GM12878 (cell line): ENCODE data around the gene EEPD1. TPM values are rescaled to one million over a fixed set of nuclear protein-coding genes. Genes with fewer than 3 reads are reported as not detected.

Experiments used
- ATAC-seq: fragments of 200-7000 bp; cut with Tn5 transposase; 3 replicates; pipeline ENCODE4 v1.9.1; 2020; ENCODE audit warnings: mild to moderate bottlenecking, moderate library complexity
- BruUV-seq: library from RNA; stranded (reverse); fragments of 400-500 nt; replicated peaks from 2 replicates; lab custom pipeline; 2021; lab: Mats Ljungman, UMichigan
- CTCF ChIA-PET: fragments of 300-600 bp; sonication (Branson Sonifier 250); formaldehyde crosslinking; extraction: SDS; loops from one replicate; lab custom pipeline; 2021; ENCODE audit warnings: inconsistent platforms; lab: Yijun Ruan, JAX
- POLR2A ChIA-PET: fragments of 350-600 bp; formaldehyde crosslinking; extraction: SDS; loops from one replicate; lab custom pipeline; 2021; ENCODE audit warnings: inconsistent platforms; lab: Charles Lee
- RAD21 ChIA-PET: fragments of 300-600 bp; sonication (Branson Sonifier 250); formaldehyde crosslinking; loops from one replicate; lab custom pipeline; 2023; ENCODE audit warnings: antibody characterized with exemption; ENCODE audit not compliant: unreplicated experiment; lab: Charles Lee
- SMC1A ChIA-PET: fragments of 300-600 bp; sonication (Branson Sonifier 250); formaldehyde crosslinking; loops from one replicate; lab custom pipeline; 2023; ENCODE audit not compliant: unreplicated experiment, uncharacterized antibody; lab: Charles Lee
- DNase-seq: peaks from one replicate; pipeline ENCODE4 v3.0.0-alpha.2; 2011; ENCODE audit warnings: low read depth, low spot score
- FAIRE-seq: peaks from 3 replicates; lab custom pipeline; 2011; peaks lifted over from hg19 to GRCh38; lab: Jason Lieb, UNC
- H2AFZ ChIP-seq: 2 replicates; pipeline ENCODE4 v1.6.0; 2011; ENCODE audit warnings: low read depth, low read length, control low read depth; ENCODE audit not compliant: control insufficient read depth
- H3K27ac ChIP-seq: 2 replicates; pipeline ENCODE4 v1.5.1; 2011; ENCODE audit warnings: control low read depth; ENCODE audit not compliant: control insufficient read depth, insufficient read depth
- H3K27me3 ChIP-seq, 2 experiments: replicated peaks in 1 of 2; 2 replicates each; pipeline versions ENCODE4 v1.6.0 to v1.6.1; 2011; ENCODE audit warnings: low read length in 1 of 2; ENCODE audit not compliant: control insufficient read depth in 2 of 2, insufficient read depth in 2 of 2
- H3K36me3 ChIP-seq, 2 experiments: 2 replicates each; pipeline ENCODE4 v1.5.1; 2011; ENCODE audit warnings: low read length in 1 of 2; ENCODE audit not compliant: control insufficient read depth in 2 of 2, insufficient read depth in 2 of 2
- H3K4me1 ChIP-seq: 2 replicates; pipeline ENCODE4 v1.6.1; 2011; ENCODE audit warnings: mild to moderate bottlenecking, low read length, moderate library complexity, mixed read lengths; ENCODE audit not compliant: control insufficient read depth, insufficient read depth
- H3K4me2 ChIP-seq: 2 replicates; pipeline ENCODE4 v1.6.0; 2011; ENCODE audit warnings: control low read depth; ENCODE audit not compliant: control insufficient read depth, insufficient read depth
- H3K4me3 ChIP-seq: fragments of 200-600 bp; sonication (generic); 2 replicates; pipeline ENCODE4 v1.5.1; 2016
- H3K79me2 ChIP-seq: 2 replicates; pipeline ENCODE4 v1.6.0; 2011; ENCODE audit warnings: low read length; ENCODE audit not compliant: control insufficient read depth, insufficient read depth
- H3K9ac ChIP-seq: 2 replicates; pipeline ENCODE4 v1.8.0; 2011; ENCODE audit warnings: low read length, control low read depth, mixed read lengths; ENCODE audit not compliant: control insufficient read depth, insufficient read depth
- H3K9me3 ChIP-seq: replicated peaks from 3 replicates; pipeline ENCODE4 v1.5.1; 2011; ENCODE audit warnings: mild to moderate bottlenecking, low read length; ENCODE audit not compliant: control insufficient read depth, insufficient read depth
- H4K20me1 ChIP-seq: 2 replicates; pipeline ENCODE4 v1.6.0; 2011; ENCODE audit not compliant: control insufficient read depth, insufficient read depth
- ASH2L ChIP-seq: fragments of 300-600, 200-600 bp; sonication (generic); IDR thresholded peaks from 2 replicates; pipeline ENCODE4 v1.6.1; 2017; ENCODE audit warnings: low read depth, mild to moderate bottlenecking, borderline replicate concordance
- BCL11A ChIP-seq: IDR thresholded peaks from 2 replicates; pipeline ENCODE4 v1.6.1; 2011; ENCODE audit warnings: low read depth, low read length
- CHD4 ChIP-seq: fragments of 200-600 bp; sonication (generic); IDR thresholded peaks from 2 replicates; pipeline ENCODE4 v1.6.1; 2016; ENCODE audit warnings: mild to moderate bottlenecking
- ESRRA ChIP-seq: IDR thresholded peaks from 2 replicates; pipeline ENCODE4 v1.6.1; 2012; ENCODE audit warnings: mild to moderate bottlenecking, low read length, improper control_type of control experiment
- IKZF2 ChIP-seq, 2 experiments: fragments of 450-650 bp; IDR thresholded peaks; 2 replicates each; pipeline ENCODE4 v1.6.1; 2017; ENCODE audit warnings: mild to moderate bottlenecking in 2 of 2, moderate library complexity in 2 of 2
- LARP7 ChIP-seq: fragments of 450-650 bp; IDR thresholded peaks from 2 replicates; pipeline ENCODE4 v1.6.1; 2017; ENCODE audit warnings: mild to moderate bottlenecking
- MYC ChIP-seq: IDR thresholded peaks from 2 replicates; pipeline ENCODE4 v1.6.1; 2011; ENCODE audit warnings: mild to moderate bottlenecking, low read length, moderate library complexity, inconsistent platforms; ENCODE audit not compliant: insufficient read depth, insufficient replicate concordance, insufficient read length, severe bottlenecking
- NFYA ChIP-seq: IDR thresholded peaks from 2 replicates; pipeline ENCODE4 v1.6.1; 2011; ENCODE audit warnings: low read depth, mild to moderate bottlenecking, low read length, improper control_type of control experiment, borderline replicate concordance
- PBX3 ChIP-seq: IDR thresholded peaks from 2 replicates; pipeline ENCODE4 v1.6.1; 2011; ENCODE audit warnings: mild to moderate bottlenecking, low read depth, low read length, moderate library complexity; ENCODE audit not compliant: insufficient replicate concordance
- RELA ChIP-seq: fragments of 450-650 bp; IDR thresholded peaks from 2 replicates; pipeline ENCODE4 v1.8.0; 2014; ENCODE audit warnings: borderline replicate concordance; ENCODE audit not compliant: partially characterized antibody
- RFX5 ChIP-seq: IDR thresholded peaks from 2 replicates; pipeline ENCODE4 v1.6.1; 2011; ENCODE audit warnings: low read depth, low read length, improper control_type of control experiment
- SRF ChIP-seq, 2 experiments: IDR thresholded peaks; 2 replicates each; pipeline ENCODE4 v1.6.1; 2011; ENCODE audit warnings: low read depth in 2 of 2, low read length in 2 of 2, mild to moderate bottlenecking in 1 of 2, moderate library complexity in 1 of 2
- WGBS: methylation state at CpG from one replicate; pipeline ENCODE4 v1.1.6; 2016; ENCODE audit warnings: low lambda C conversion rate; ENCODE audit not compliant: insufficient replicate concordance, insufficient coverage; ENCODE audit errors: missing lambda C conversion rate; 5-methylcytosine and 5-hydroxymethylcytosine counted together
- in situ Hi-C: fragments of 300-500 bp; cut with MboI; formaldehyde crosslinking; loops from 9 replicates; pipeline ENCODE4 v1.14.3; 2018; ENCODE audit warnings: mixed read lengths
- intact Hi-C: fragments of 100-400 bp; cut with micrococcal nuclease; formaldehyde crosslinking; loops from one replicate; pipeline ENCODE4 v1.14.2; 2022; ENCODE audit not compliant: unreplicated experiment
- polyA plus RNA-seq, 11 experiments: library from polyadenylated mRNA; depleted of rRNA in 4 of 11; unstranded in 6 of 11; stranded (reverse) in 5 of 11; fragments of >200 nt; fragmentation: Nextera tagmentation in 4 of 11; fragmentation: Illumina TruSeq in 1 of 11; extraction: Ambion mirVana in 4 of 11; extraction: Trizol in 1 of 11; gene quantifications; 1 replicate in 1 of 11; 2 replicates in 10 of 11; pipeline versions ENCODE4 v1.2.1 to v1.2.3, GENCODE V29; 2011 to 2016; ENCODE audit warnings: inconsistent platforms in 2 of 11, missing spikeins in 2 of 11, low read depth in 1 of 11
- total RNA-seq, 4 experiments: library from RNA; depleted of rRNA in 3 of 4; stranded (reverse); fragments of >200 nt in 3 of 4; fragmentation: Illumina TruSeq in 1 of 4; extraction: Trizol in 1 of 4; gene quantifications; 2 replicates each; pipeline versions ENCODE4 v1.2.1 to v1.2.3, GENCODE V29; 2013 to 2021
- TF ChIP-seq, protein P1 (sequence below): IDR thresholded peaks from 2 replicates; pipeline ENCODE4 v1.6.1; 2012; ENCODE audit warnings: mild to moderate bottlenecking, low read depth, low read length
- TF ChIP-seq, protein P2 (sequence below): fragments of 450-650 bp; IDR thresholded peaks from 2 replicates; pipeline ENCODE4 v1.6.1; 2017; ENCODE audit warnings: mild to moderate bottlenecking, moderate library complexity
- TF ChIP-seq, protein P3 (sequence below): IDR thresholded peaks from 2 replicates; pipeline ENCODE4 v1.6.1; 2011; ENCODE audit warnings: low read depth, low read length, improper control_type of control experiment, borderline replicate concordance

Gene EEPD1
- total and polyA plus RNA-seq, 10 of the 15 experiments (the other 5 are each of a cell fraction or from before 2014, with no cell fraction given): 0.24 to 2.8 (median 0.86) TPM; not detected in 1

DNA sequence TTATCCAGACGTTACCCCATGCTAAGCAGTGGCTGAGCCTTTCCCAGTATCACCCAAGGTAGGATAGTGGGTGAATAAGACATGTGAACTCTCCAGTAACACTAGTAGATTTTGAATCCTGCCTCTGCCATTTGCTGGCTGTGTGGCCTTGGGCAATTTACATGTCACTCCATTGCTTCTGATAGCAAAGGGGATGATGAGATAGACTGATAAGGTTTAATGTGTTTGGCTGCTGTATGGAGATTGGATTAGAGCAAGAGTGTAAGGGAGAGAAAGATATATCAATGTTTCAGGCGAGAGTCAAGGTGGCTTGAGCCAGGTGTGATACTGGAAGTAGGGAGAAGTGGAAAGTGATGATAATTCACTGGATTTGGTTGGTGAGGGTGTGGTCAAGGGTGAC, 40.1 kb upstream of the EEPD1 start:
- no peaks in the 10 kb centered on the region for H3K36me3 ChIP-seq
- no peak overlapping the region for H3K4me3 ChIP-seq
- no peak for DNase-seq
- intact Hi-C loops: no loop called here
- ChIA-PET POLR2A (no interaction called here), RAD21 (no interaction called here), CTCF (no interaction called here), SMC1A (no interaction called here)
- H3K27ac ChIP-seq: no peak overlapping the region
- no peak overlapping the region for H2AFZ ChIP-seq
- BruUV-seq: no TSS peak
- no peak overlapping the region for H3K9ac ChIP-seq
- H4K20me1 ChIP-seq: no peaks in the 10 kb centered on the region
- in situ Hi-C loops: no loop called here
- H3K4me2 ChIP-seq: no peak overlapping the region
- H3K4me1 ChIP-seq: peaks cover 11% of the 10 kb centered on the region
- ATAC-seq: no peak
- WGBS: 30% methylated on average over 2 of the region's 2 CpGs
- no peaks in the 10 kb centered on the region for H3K79me2 ChIP-seq
- no peaks in the 10 kb centered on the region; the same call in 2 of the 3 replicates for H3K9me3 ChIP-seq
- FAIRE-seq: no peak
- peaks cover 0 to 6% of the 10 kb centered on the region in 2 experiments; a peak in 3 of 4 replicates for H3K27me3 ChIP-seq
- TF ChIP-seq IKZF2 (IDR thresholded peaks at IDR 0.05) (no peak), RFX5 (no peak), LARP7 (no peak), SRF (IDR thresholded peaks at IDR 0.05; ENCODE audit: low read depth in 2 of 2, low read length in 2 of 2) (no peak), ASH2L (no peak), RELA (no peak), NFYA (no peak), PBX3 (no peak), ESRRA (no peak), MYC (no peak), CHD4 (no peak), BCL11A (no peak)
- TF ChIP-seq, protein P1, sequence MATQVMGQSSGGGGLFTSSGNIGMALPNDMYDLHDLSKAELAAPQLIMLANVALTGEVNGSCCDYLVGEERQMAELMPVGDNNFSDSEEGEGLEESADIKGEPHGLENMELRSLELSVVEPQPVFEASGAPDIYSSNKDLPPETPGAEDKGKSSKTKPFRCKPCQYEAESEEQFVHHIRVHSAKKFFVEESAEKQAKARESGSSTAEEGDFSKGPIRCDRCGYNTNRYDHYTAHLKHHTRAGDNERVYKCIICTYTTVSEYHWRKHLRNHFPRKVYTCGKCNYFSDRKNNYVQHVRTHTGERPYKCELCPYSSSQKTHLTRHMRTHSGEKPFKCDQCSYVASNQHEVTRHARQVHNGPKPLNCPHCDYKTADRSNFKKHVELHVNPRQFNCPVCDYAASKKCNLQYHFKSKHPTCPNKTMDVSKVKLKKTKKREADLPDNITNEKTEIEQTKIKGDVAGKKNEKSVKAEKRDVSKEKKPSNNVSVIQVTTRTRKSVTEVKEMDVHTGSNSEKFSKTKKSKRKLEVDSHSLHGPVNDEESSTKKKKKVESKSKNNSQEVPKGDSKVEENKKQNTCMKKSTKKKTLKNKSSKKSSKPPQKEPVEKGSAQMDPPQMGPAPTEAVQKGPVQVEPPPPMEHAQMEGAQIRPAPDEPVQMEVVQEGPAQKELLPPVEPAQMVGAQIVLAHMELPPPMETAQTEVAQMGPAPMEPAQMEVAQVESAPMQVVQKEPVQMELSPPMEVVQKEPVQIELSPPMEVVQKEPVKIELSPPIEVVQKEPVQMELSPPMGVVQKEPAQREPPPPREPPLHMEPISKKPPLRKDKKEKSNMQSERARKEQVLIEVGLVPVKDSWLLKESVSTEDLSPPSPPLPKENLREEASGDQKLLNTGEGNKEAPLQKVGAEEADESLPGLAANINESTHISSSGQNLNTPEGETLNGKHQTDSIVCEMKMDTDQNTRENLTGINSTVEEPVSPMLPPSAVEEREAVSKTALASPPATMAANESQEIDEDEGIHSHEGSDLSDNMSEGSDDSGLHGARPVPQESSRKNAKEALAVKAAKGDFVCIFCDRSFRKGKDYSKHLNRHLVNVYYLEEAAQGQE: no peak
- TF ChIP-seq, protein P2, sequence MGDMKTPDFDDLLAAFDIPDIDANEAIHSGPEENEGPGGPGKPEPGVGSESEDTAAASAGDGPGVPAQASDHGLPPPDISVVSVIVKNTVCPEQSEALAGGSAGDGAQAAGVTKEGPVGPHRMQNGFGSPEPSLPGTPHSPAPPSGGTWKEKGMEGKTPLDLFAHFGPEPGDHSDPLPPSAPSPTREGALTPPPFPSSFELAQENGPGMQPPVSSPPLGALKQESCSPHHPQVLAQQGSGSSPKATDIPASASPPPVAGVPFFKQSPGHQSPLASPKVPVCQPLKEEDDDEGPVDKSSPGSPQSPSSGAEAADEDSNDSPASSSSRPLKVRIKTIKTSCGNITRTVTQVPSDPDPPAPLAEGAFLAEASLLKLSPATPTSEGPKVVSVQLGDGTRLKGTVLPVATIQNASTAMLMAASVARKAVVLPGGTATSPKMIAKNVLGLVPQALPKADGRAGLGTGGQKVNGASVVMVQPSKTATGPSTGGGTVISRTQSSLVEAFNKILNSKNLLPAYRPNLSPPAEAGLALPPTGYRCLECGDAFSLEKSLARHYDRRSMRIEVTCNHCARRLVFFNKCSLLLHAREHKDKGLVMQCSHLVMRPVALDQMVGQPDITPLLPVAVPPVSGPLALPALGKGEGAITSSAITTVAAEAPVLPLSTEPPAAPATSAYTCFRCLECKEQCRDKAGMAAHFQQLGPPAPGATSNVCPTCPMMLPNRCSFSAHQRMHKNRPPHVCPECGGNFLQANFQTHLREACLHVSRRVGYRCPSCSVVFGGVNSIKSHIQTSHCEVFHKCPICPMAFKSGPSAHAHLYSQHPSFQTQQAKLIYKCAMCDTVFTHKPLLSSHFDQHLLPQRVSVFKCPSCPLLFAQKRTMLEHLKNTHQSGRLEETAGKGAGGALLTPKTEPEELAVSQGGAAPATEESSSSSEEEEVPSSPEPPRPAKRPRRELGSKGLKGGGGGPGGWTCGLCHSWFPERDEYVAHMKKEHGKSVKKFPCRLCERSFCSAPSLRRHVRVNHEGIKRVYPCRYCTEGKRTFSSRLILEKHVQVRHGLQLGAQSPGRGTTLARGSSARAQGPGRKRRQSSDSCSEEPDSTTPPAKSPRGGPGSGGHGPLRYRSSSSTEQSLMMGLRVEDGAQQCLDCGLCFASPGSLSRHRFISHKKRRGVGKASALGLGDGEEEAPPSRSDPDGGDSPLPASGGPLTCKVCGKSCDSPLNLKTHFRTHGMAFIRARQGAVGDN: no peak
- TF ChIP-seq, protein P3, sequence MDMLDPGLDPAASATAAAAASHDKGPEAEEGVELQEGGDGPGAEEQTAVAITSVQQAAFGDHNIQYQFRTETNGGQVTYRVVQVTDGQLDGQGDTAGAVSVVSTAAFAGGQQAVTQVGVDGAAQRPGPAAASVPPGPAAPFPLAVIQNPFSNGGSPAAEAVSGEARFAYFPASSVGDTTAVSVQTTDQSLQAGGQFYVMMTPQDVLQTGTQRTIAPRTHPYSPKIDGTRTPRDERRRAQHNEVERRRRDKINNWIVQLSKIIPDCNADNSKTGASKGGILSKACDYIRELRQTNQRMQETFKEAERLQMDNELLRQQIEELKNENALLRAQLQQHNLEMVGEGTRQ: no peak
